ENCODE measurements around the gene C16orf90. TPM values are rescaled to one million over a fixed set of nuclear protein-coding genes. Genes with fewer than 3 reads are reported as not detected.

Gene C16orf90
- total and polyA plus RNA-seq, 2 donors (not counting 1 experiment from before 2014, with no cell fraction given): not detected

- no peak for DNase-seq (ENCODE audit: low read depth in 2 of 2)
- no peak overlapping the region for H3K4me3 ChIP-seq (replicated peaks in 1 of 4; ENCODE audit: control extremely low read depth in 1 of 4, insufficient read depth in 1 of 4, low read depth in 3 of 4, low read length in 4 of 4)
- no peak overlapping the region for H3K9ac ChIP-seq (ENCODE audit: insufficient read depth, low read length)
- H3K4me2 ChIP-seq (ENCODE audit: extremely low read depth, insufficient read depth, low read length): no peak overlapping the region
- H3K79me2 ChIP-seq (ENCODE audit: control insufficient read depth, insufficient read depth, low read length): peaks cover 79% of the 10 kb centered on the region
- H3K27ac ChIP-seq (ENCODE audit: insufficient read depth, low read length): no peak overlapping the region
- peaks cover 3% of the 10 kb centered on the region for H3K36me3 ChIP-seq (ENCODE audit: control insufficient read depth, insufficient read depth, low read length)
- no peaks in the 10 kb centered on the region for H3K4me1 ChIP-seq (ENCODE audit: control insufficient read depth, extremely low read depth, insufficient read depth, low read length)
- no peaks in the 10 kb centered on the region for H3K27me3 ChIP-seq (ENCODE audit: control insufficient read depth, insufficient read depth, low read length)
- no peaks in the 10 kb centered on the region for H4K20me1 ChIP-seq (ENCODE audit: control insufficient read depth, extremely low read depth, insufficient read depth, low read length)
- no peak for TF ChIP-seq EZH2 (IDR thresholded peaks at IDR 0.05; ENCODE audit: low read length, missing control alignments)
- TF ChIP-seq, protein P1, sequence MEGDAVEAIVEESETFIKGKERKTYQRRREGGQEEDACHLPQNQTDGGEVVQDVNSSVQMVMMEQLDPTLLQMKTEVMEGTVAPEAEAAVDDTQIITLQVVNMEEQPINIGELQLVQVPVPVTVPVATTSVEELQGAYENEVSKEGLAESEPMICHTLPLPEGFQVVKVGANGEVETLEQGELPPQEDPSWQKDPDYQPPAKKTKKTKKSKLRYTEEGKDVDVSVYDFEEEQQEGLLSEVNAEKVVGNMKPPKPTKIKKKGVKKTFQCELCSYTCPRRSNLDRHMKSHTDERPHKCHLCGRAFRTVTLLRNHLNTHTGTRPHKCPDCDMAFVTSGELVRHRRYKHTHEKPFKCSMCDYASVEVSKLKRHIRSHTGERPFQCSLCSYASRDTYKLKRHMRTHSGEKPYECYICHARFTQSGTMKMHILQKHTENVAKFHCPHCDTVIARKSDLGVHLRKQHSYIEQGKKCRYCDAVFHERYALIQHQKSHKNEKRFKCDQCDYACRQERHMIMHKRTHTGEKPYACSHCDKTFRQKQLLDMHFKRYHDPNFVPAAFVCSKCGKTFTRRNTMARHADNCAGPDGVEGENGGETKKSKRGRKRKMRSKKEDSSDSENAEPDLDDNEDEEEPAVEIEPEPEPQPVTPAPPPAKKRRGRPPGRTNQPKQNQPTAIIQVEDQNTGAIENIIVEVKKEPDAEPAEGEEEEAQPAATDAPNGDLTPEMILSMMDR (conservative IDR thresholded peaks at IDR 0.05 in 1 of 2, IDR thresholded peaks at IDR 0.05 in 1 of 2; ENCODE audit: low read depth in 1 of 2, low read length in 2 of 2): no peak
- no peak overlapping the region for H2AFZ ChIP-seq (ENCODE audit: low read length)
- H3K9me3 ChIP-seq (ENCODE audit: control insufficient read depth, insufficient read depth, low read depth, low read length): no peaks in the 10 kb centered on the region
Observed at GRCh38 chr16:3468501-3468900, 26.8 kb downstream of the C16orf90 start.

- Histone ChIP-seq H3K4me2 (ENCODE audit: extremely low read depth, insufficient read depth, low read length) (no peak overlapping the region), H3K36me3 (ENCODE audit: control insufficient read depth, insufficient read depth, low read length) (peaks cover 3% of the 10 kb centered on the region), H3K4me1 (ENCODE audit: control insufficient read depth, extremely low read depth, insufficient read depth, low read length) (no peaks in the 10 kb centered on the region), H3K79me2 (ENCODE audit: control insufficient read depth, insufficient read depth, low read length) (peaks cover 81% of the 10 kb centered on the region), H3K9ac (ENCODE audit: insufficient read depth, low read length) (no peak overlapping the region), H3K27me3 (ENCODE audit: control insufficient read depth, insufficient read depth, low read length) (no peaks in the 10 kb centered on the region), H2AFZ (ENCODE audit: low read length) (no peak overlapping the region), H3K27ac (ENCODE audit: insufficient read depth, low read length) (no peak overlapping the region), H3K9me3 (ENCODE audit: control insufficient read depth, insufficient read depth, low read depth, low read length) (no peaks in the 10 kb centered on the region), H3K4me3 (replicated peaks in 1 of 4; ENCODE audit: control extremely low read depth in 1 of 4, insufficient read depth in 1 of 4, low read depth in 3 of 4, low read length in 4 of 4) (no peak overlapping the region), H4K20me1 (ENCODE audit: control insufficient read depth, extremely low read depth, insufficient read depth, low read length) (no peaks in the 10 kb centered on the region)
- TF ChIP-seq, protein P1 (conservative IDR thresholded peaks at IDR 0.05 in 1 of 2, IDR thresholded peaks at IDR 0.05 in 1 of 2; ENCODE audit: low read depth in 1 of 2, low read length in 2 of 2): no peak
- no peak for TF ChIP-seq EZH2 (IDR thresholded peaks at IDR 0.05; ENCODE audit: low read length, missing control alignments)
- DNase-seq (ENCODE audit: low read depth in 2 of 2): peak; percentile 40 to 58
Observed at GRCh38 chr16:3467921-3468320, 27.4 kb downstream of the C16orf90 start.

DNA sequence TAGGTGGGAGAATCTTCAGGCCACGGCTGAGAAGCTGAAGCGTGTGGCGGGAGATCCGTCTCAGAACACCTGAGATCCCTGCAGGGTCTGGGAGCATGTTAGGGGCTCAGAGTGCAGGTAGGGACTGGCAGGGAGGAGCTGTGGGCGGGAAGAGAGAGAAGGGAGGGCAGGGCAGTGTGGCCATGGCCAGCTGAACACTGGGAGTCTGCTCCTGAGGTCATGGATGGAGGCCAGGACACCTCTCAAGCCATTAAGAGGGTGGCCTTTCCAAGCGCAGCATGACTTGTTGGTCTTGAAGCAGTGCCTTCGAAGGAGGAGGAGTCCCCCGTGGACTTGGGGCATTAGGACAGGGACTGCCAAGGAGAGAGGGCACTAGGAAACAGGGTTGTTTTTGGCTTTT, 28.1 kb downstream of the C16orf90 start:
- H3K4me1 ChIP-seq (ENCODE audit: control insufficient read depth, extremely low read depth, insufficient read depth, low read length): no peaks in the 10 kb centered on the region
- H3K79me2 ChIP-seq (ENCODE audit: control insufficient read depth, insufficient read depth, low read length): peaks cover 88% of the 10 kb centered on the region
- H4K20me1 ChIP-seq (ENCODE audit: control insufficient read depth, extremely low read depth, insufficient read depth, low read length): no peaks in the 10 kb centered on the region
- no peaks in the 10 kb centered on the region for H3K9me3 ChIP-seq (ENCODE audit: control insufficient read depth, insufficient read depth, low read depth, low read length)
- peaks cover 3% of the 10 kb centered on the region for H3K36me3 ChIP-seq (ENCODE audit: control insufficient read depth, insufficient read depth, low read length)
- no peak overlapping the region for H3K27ac ChIP-seq (ENCODE audit: insufficient read depth, low read length)
- H3K27me3 ChIP-seq (ENCODE audit: control insufficient read depth, insufficient read depth, low read length): no peaks in the 10 kb centered on the region
- H3K9ac ChIP-seq (ENCODE audit: insufficient read depth, low read length): no peak overlapping the region
- no peak for DNase-seq (ENCODE audit: low read depth in 2 of 2)
- H2AFZ ChIP-seq (ENCODE audit: low read length): no peak overlapping the region
- TF ChIP-seq, protein P1 (conservative IDR thresholded peaks at IDR 0.05 in 1 of 2, IDR thresholded peaks at IDR 0.05 in 1 of 2; ENCODE audit: low read depth in 1 of 2, low read length in 2 of 2): no peak
- TF ChIP-seq EZH2 (IDR thresholded peaks at IDR 0.05; ENCODE audit: low read length, missing control alignments): no peak
- H3K4me2 ChIP-seq (ENCODE audit: extremely low read depth, insufficient read depth, low read length): no peak overlapping the region
- H3K4me3 ChIP-seq (replicated peaks in 1 of 4; ENCODE audit: control extremely low read depth in 1 of 4, insufficient read depth in 1 of 4, low read depth in 3 of 4, low read length in 4 of 4): no peak overlapping the region

All from fibroblast of lung (primary cell).